Measurements from ENCODE around the gene SLC16A2.

SLC16A2 gene

DNA sequence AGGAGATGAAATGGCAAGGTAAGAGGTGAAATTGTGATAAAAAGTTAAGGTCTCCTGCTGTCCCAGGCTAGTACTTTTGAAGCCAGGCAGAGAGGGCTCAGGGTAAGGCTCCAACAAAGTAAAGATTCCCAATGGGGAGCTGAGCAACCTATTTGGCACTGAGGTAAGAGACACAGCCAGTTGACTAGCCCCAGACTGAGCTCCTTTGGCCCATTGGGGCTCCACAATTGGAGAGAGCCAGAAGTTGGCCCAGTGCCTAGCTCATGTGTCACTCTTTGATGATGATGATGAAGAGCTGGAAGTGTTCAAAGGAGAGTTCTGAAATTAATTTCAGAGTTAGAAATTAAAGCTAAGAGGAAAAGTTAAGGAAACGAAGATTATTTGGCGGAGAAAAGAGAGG, 98.6 kb downstream of the SLC16A2 start:
- no peaks in the 10 kb centered on the region for H3K27me3 Mint-ChIP-seq (ENCODE audit: low read depth, poor library complexity)
- peaks cover 50% of the 10 kb centered on the region for H3K9me3 Mint-ChIP-seq
- DNase-seq = no peak
- TF ChIP-seq, protein P1, sequence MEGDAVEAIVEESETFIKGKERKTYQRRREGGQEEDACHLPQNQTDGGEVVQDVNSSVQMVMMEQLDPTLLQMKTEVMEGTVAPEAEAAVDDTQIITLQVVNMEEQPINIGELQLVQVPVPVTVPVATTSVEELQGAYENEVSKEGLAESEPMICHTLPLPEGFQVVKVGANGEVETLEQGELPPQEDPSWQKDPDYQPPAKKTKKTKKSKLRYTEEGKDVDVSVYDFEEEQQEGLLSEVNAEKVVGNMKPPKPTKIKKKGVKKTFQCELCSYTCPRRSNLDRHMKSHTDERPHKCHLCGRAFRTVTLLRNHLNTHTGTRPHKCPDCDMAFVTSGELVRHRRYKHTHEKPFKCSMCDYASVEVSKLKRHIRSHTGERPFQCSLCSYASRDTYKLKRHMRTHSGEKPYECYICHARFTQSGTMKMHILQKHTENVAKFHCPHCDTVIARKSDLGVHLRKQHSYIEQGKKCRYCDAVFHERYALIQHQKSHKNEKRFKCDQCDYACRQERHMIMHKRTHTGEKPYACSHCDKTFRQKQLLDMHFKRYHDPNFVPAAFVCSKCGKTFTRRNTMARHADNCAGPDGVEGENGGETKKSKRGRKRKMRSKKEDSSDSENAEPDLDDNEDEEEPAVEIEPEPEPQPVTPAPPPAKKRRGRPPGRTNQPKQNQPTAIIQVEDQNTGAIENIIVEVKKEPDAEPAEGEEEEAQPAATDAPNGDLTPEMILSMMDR (IDR thresholded peaks at IDR 0.05) = no peak
- H3K4me1 Mint-ChIP-seq = no peaks in the 10 kb centered on the region
- no peak overlapping the region for H3K27ac Mint-ChIP-seq
- peaks cover 33% of the 10 kb centered on the region for H3K36me3 Mint-ChIP-seq (ENCODE audit: low read depth)
- H3K4me3 Mint-ChIP-seq = no peak overlapping the region

DNA sequence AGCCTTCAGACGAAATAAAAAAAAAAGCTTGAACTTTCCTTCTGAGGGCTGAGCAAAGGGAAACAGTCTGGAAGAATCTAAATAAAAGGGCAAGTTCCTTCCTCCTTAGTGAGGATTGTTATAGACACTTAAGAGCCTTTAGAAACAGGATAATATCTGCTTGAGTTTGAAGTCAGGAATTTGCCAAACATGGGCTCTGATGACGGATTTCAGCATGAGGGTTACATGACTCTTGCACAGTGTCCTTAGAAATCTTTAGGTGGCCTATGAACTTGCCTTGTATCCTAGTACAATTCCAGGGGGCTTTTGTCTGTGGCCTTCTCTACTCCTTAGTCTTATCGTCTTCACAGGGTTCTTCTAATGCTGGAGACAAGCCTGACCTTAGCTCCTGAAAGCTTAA, 99.0 kb downstream of the SLC16A2 start:
- Mint-ChIP-seq H3K9me3 (peaks cover 46% of the 10 kb centered on the region), H3K4me3 (no peak overlapping the region), H3K36me3 (ENCODE audit: low read depth) (peaks cover 33% of the 10 kb centered on the region), H3K27ac (no peak overlapping the region), H3K4me1 (no peaks in the 10 kb centered on the region), H3K27me3 (ENCODE audit: low read depth, poor library complexity) (no peaks in the 10 kb centered on the region)
- no peak for DNase-seq
- TF ChIP-seq, protein P1 (IDR thresholded peaks at IDR 0.05) = no peak

DNA sequence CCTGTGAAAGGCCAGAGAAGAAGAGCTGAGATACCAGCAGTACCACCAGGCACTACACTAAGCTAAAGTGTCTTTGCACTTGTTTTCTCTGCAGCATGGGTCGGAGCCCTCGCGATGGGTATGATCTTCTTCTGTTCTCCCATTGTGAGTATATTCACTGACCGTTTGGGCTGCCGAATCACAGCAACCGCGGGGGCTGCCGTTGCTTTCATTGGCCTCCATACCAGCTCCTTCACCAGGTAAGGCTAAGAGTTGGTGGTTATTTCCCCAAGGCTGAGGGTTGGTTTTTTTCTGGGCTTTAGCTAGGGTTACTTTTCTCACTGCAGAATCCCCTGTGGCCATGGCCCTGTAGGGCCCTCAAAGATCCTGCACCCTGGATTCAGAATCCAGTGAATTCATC, 99.6 kb downstream of the SLC16A2 start:
- no peak overlapping the region for H3K27ac Mint-ChIP-seq
- peaks cover 40% of the 10 kb centered on the region for H3K9me3 Mint-ChIP-seq
- H3K4me1 Mint-ChIP-seq = no peaks in the 10 kb centered on the region
- no peak overlapping the region for H3K4me3 Mint-ChIP-seq
- no peak for DNase-seq
- TF ChIP-seq, protein P1 (IDR thresholded peaks at IDR 0.05) = no peak
- H3K36me3 Mint-ChIP-seq (ENCODE audit: low read depth) = peaks cover 29% of the 10 kb centered on the region
- H3K27me3 Mint-ChIP-seq (ENCODE audit: low read depth, poor library complexity) = no peaks in the 10 kb centered on the region

DNA sequence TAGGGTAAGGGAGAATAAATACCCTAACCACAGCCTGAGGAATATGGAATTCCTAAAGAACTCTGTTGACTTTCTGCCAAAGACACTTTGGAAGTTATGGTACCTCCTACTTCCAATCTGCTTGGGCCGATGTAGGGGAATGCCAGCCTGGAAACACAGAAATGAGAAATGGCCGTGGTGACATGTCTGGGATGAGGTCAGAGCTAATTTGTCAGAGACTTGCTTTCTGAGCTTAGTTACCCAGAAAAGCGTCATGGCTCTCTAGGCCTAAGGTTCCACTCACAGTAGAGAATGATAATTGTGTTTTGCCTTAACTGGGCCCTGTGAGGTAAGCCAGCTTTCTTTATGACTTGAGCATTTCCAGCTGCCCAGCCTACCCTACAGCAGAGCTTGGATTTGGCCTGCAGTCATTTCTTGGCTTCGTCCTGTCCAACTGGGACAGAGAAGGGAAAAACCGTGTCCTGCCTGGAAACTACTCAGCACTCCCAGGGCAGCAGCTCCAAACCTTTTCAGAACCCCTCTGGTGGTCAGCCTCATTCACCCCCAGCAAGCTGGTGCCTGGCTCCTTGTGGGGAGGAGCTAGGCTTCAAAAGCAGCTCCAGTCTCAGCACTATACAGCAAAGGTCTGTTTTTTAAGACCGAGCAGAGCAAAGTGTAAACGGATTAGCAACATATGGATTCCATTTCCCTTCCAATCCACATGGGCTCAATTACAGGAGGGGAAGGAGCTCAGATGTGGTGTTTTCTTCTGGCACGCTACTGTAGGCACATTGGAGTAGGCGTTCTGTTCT, 100.9 kb downstream of the SLC16A2 start:
- peaks cover 20% of the 10 kb centered on the region for H3K36me3 Mint-ChIP-seq (ENCODE audit: low read depth)
- H3K4me1 Mint-ChIP-seq = no peaks in the 10 kb centered on the region
- peaks cover 29% of the 10 kb centered on the region for H3K9me3 Mint-ChIP-seq
- no peak for DNase-seq
- H3K27ac Mint-ChIP-seq = no peak overlapping the region
- no peak overlapping the region for H3K4me3 Mint-ChIP-seq
- TF ChIP-seq, protein P1 (IDR thresholded peaks at IDR 0.05) = no peak
- H3K27me3 Mint-ChIP-seq (ENCODE audit: low read depth, poor library complexity) = no peaks in the 10 kb centered on the region

DNA sequence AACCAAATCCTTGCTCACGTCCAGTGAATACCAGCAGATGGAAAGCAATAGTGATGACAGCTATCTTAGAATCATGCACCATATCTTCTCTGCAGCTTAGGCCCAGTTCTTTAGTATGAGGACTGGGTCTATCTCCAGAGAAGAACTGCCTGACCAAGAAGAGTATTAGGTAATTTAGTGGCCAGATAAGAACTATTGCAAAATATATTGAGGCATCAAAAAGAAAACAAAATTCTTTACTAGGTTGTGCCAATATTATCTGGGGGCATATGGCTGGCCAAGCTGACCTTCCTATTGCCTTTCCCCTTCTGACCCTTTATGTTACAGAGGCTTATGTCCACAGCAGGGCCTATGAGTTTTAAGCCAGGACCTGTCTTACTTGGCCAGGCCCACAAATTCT, 101.9 kb downstream of the SLC16A2 start:
- Mint-ChIP-seq H3K27me3 (ENCODE audit: low read depth, poor library complexity) (no peaks in the 10 kb centered on the region), H3K27ac (no peak overlapping the region), H3K4me1 (peaks cover 5% of the 10 kb centered on the region), H3K9me3 (peaks cover 21% of the 10 kb centered on the region), H3K36me3 (ENCODE audit: low read depth) (peaks cover 15% of the 10 kb centered on the region), H3K4me3 (no peak overlapping the region)
- no peak for DNase-seq
- TF ChIP-seq, protein P1 (IDR thresholded peaks at IDR 0.05) = no peak
